Suprapubic skin (tissue), 4 donors: ENCODE data around the gene TIMM23. TPM values are rescaled to one million over a fixed set of nuclear protein-coding genes. Genes with fewer than 3 reads are reported as not detected.
"Not testable (repeated sequence)": the region's sequence is repeated elsewhere in the genome, so short reads cannot be mapped to it uniquely, and the experiment has no call there.

Experiments used
- DNase-seq, 2 donors: peaks; one replicate each; pipeline ENCODE4 v3.0.0-alpha.2; 2019; ENCODE audit warnings: low spot score in 2 of 2
- H3K27ac ChIP-seq: fragments of 200-600 bp; sonication (generic); one replicate; pipeline ENCODE4 v1.5.1; 2019
- H3K27me3 ChIP-seq: fragments of 200-600 bp; sonication (generic); one replicate; pipeline ENCODE4 v1.5.1; 2019
- H3K36me3 ChIP-seq: fragments of 200-600 bp; sonication (generic); one replicate; pipeline ENCODE4 v1.5.1; 2019
- H3K4me1 ChIP-seq: fragments of 200-600 bp; sonication (generic); one replicate; pipeline ENCODE4 v1.5.1; 2019
- H3K4me3 ChIP-seq: fragments of 200-600 bp; sonication (generic); one replicate; pipeline ENCODE4 v1.5.1; 2019; ENCODE audit warnings: mild to moderate bottlenecking
- H3K9me3 ChIP-seq: fragments of 200-600 bp; sonication (generic); one replicate; pipeline ENCODE4 v1.5.1; 2019
- EP300 ChIP-seq: sonication (generic); formaldehyde crosslinking; IDR thresholded peaks from one replicate; pipeline ENCODE4 v1.6.1; 2017; ENCODE audit warnings: antibody characterized with exemption
- POLR2A ChIP-seq, 2 donors: fragments of 450-650 bp; IDR thresholded peaks; one replicate each; pipeline ENCODE4 v1.6.1; 2017; ENCODE audit warnings: antibody characterized with exemption in 2 of 2, mild to moderate bottlenecking in 2 of 2, moderate library complexity in 2 of 2
- POLR2AphosphoS5 ChIP-seq, 3 donors: sonication (generic); formaldehyde crosslinking; IDR thresholded peaks; one replicate each; pipeline ENCODE4 v1.6.1; 2017; ENCODE audit warnings: antibody characterized with exemption in 3 of 3
- WGBS: methylation state at CpG from one replicate; pipeline ENCODE4 v1.1.5; 2018; 5-methylcytosine and 5-hydroxymethylcytosine counted together
- total RNA-seq, 4 donors: library from RNA; depleted of rRNA; stranded (reverse); fragments of >200 nt; gene quantifications; one replicate each; pipeline ENCODE4 v1.1.0, GENCODE V29; 2016
- TF ChIP-seq, protein P1 (sequence below), 2 donors: fragments of 200-600 bp in 1 of 2; fragments of 450-650 bp in 1 of 2; sonication (generic) in 1 of 2; IDR thresholded peaks; one replicate each; pipeline ENCODE4 v1.5.1; 2016 to 2019; ENCODE audit warnings: antibody characterized with exemption in 2 of 2, mild to moderate bottlenecking in 1 of 2, moderate library complexity in 1 of 2

The TIMM23 gene
- total RNA-seq, 4 donors from 2014 or later, result 35.3 to 72.3 (median 57.6) TPM

DNA sequence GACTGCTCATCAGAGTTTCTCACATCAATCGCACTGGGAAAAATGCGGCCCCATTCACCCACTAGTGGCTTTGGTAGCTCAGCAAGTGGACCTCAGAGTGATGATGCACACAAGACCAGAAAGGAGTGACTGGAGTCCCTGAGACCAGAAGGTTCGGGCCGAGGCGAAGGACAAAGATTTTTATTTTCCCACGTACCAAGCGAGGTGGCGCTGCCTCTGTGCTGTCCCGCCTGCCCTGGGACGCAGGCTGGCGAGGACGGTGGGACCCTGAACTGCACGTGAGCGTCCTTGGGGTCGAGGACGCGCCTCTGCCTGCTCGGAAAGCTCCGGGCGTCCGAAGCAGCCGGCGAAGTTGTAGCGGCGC lies 565 bp upstream of the TIMM23 start:
- H3K27ac ChIP-seq, result peak overlapping the region; percentile 71
- 0% methylated on average over 2 of the region's 25 CpGs for WGBS
- H3K4me1 ChIP-seq, result peaks cover 27% of the 10 kb centered on the region

GRCh38 chr10:45972813-45973169 lies 502 bp downstream of the TIMM23 start:
- not testable (repeated sequence) for H3K36me3 ChIP-seq, H3K27me3 ChIP-seq, DNase-seq, H3K9me3 ChIP-seq
- Histone ChIP-seq H3K4me1 (peaks cover 27% of the 10 kb centered on the region), H3K27ac (peak overlapping the region; percentile 3), H3K4me3 (peak overlapping the region; percentile 60)
- under 1% methylated on average over 10 of the region's 10 CpGs for WGBS

More for the DNA sequence above, 565 bp upstream of the TIMM23 start:
- not testable (repeated sequence) for H3K36me3 ChIP-seq, DNase-seq, H3K9me3 ChIP-seq, H3K27me3 ChIP-seq
- peak overlapping the region; percentile 60 for H3K4me3 ChIP-seq

DNA sequence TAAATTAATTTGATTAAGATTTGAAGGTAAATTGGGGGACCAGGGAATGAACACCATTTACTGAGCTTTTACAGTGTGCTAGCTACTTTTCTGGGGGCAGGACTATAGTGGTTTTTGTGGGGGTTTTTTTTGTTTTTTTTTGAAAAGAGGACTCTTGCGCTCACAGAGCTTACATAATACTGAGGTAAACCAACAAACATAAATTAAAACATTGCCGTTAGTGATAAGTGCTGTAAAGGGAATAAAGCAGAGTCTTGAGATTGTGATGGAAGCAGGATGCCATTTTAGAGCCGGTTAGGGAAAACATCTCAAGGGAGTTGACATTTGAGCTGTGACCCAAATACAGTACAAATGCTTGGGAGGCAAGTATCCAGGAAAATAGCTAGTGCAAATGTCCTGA lies 1.8 kb downstream of the TIMM23 start:
- not testable (repeated sequence) for H3K27me3 ChIP-seq, H3K9me3 ChIP-seq, H3K4me3 ChIP-seq, DNase-seq, H3K36me3 ChIP-seq, H3K27ac ChIP-seq
- whole genome bisulfite sequencing, result 55% methylated on average over 3 of the region's 3 CpGs
- H3K4me1 ChIP-seq, result peaks cover 27% of the 10 kb centered on the region

DNA sequence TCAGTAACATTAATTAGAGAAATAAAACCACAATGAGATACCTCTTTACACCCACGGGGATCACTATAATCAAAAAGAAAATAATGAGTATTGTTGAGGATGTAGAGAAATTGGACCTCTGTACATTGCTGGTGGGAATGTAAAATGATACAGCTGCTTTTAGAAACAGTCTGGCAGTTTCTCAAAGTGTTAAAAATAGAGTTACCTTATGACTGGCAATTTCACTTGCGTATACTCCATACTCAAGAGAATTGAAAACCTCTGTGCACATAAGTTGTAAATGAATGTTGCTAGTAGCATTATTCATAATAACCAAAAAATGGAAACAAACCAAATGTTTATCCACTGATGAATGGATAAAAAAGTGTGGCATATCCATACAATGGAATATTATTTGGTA lies 6.3 kb downstream of the TIMM23 start:
- H3K27ac ChIP-seq, DNase-seq: not testable (repeated sequence)
- WGBS, result 76% methylated on average over 1 of the region's 2 CpGs

DNA sequence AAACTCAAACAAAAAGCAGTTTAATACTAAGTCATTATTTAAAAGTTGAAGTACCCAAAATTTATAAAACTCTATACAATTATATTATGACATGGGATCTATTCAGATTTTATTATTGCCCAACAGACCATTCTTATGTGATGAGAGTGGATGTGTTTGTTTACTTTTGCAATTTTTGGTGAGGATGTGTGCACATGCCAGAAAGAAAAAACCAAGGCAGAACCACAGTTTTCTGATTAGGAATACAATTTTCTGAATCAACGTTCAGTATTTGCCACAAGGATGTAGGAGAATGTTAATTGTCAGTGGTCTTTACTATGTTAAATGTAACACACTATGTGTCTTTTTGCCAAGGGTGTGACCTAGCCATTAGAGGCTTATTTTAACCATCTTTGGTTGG lies 9.1 kb downstream of the TIMM23 start:
- H3K27ac ChIP-seq, H3K4me1 ChIP-seq, H3K4me3 ChIP-seq, H3K27me3 ChIP-seq, DNase-seq, H3K9me3 ChIP-seq: not testable (repeated sequence)
- WGBS, result 52% methylated on average over 1 of the region's 1 CpG
- peaks cover 21% of the 10 kb centered on the region for H3K36me3 ChIP-seq

More for the DNA sequence above, 6.3 kb downstream of the TIMM23 start:
- not testable (repeated sequence) for H3K4me3 ChIP-seq, H3K4me1 ChIP-seq, H3K9me3 ChIP-seq, H3K36me3 ChIP-seq, H3K27me3 ChIP-seq

DNA sequence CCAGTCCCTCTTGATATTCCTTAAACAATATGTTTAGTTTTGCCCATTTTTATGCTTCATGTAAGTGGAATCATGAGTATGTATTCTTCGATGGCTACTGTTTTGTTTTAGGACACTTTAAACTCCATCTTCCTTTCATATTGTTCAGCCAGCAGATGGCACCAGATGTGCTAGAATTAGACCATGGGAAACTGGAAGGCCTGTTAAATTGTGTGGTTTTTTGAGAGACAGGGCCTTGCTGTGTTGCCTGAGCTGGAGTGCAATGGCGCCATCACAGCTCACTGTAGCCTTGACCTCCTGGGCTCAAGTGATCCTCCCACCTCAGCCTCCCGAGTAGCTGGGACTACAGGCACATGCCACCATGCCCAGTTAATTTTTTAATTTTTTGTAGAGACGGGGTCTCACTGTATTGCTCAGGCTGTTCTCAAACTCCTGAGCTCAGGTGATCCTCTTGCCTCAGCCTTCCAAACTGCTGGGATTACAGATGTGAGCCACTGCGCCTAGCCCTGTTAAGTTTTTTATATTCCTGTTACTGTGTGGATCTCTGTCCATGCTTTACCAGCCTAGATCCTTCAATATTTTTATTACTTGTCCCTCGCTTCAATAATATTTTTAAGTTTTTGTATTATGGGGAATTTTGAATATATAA lies 11.4 kb downstream of the TIMM23 start:
- 75% methylated on average over 6 of the region's 6 CpGs for WGBS
- not testable (repeated sequence) for DNase-seq

GRCh38 chr10:45984473-45984872 lies 12.2 kb downstream of the TIMM23 start:
- not testable (repeated sequence) for H3K4me3 ChIP-seq, DNase-seq, H3K9me3 ChIP-seq, H3K27ac ChIP-seq, H3K27me3 ChIP-seq, H3K4me1 ChIP-seq
- WGBS, result 86% methylated on average over 2 of the region's 2 CpGs
- peaks cover 34% of the 10 kb centered on the region for H3K36me3 ChIP-seq

More for the DNA sequence above, 11.4 kb downstream of the TIMM23 start:
- H3K27me3 ChIP-seq, H3K4me3 ChIP-seq, H3K9me3 ChIP-seq, H3K27ac ChIP-seq, H3K4me1 ChIP-seq: not testable (repeated sequence)
- peaks cover 29% of the 10 kb centered on the region for H3K36me3 ChIP-seq

- H3K27ac ChIP-seq, H3K4me3 ChIP-seq, DNase-seq, H3K9me3 ChIP-seq, H3K27me3 ChIP-seq, H3K4me1 ChIP-seq: not testable (repeated sequence)
- WGBS, result 81% methylated on average over 3 of the region's 3 CpGs
- H3K36me3 ChIP-seq, result peaks cover 38% of the 10 kb centered on the region
Observed at GRCh38 chr10:45985590-45985989, 13.3 kb downstream of the TIMM23 start.

GRCh38 chr10:45997557-45997956 lies 25.3 kb downstream of the TIMM23 start:
- H3K36me3 ChIP-seq, result peaks cover 59% of the 10 kb centered on the region
- no peak overlapping the region for H3K27ac ChIP-seq
- no peaks in the 10 kb centered on the region for H3K9me3 ChIP-seq
- TF ChIP-seq EP300 (no peak), POLR2AphosphoS5 (IDR thresholded peaks at IDR 0.05) (no peak), POLR2A (IDR thresholded peaks at IDR 0.05) (no peak)
- TF ChIP-seq, protein P1, sequence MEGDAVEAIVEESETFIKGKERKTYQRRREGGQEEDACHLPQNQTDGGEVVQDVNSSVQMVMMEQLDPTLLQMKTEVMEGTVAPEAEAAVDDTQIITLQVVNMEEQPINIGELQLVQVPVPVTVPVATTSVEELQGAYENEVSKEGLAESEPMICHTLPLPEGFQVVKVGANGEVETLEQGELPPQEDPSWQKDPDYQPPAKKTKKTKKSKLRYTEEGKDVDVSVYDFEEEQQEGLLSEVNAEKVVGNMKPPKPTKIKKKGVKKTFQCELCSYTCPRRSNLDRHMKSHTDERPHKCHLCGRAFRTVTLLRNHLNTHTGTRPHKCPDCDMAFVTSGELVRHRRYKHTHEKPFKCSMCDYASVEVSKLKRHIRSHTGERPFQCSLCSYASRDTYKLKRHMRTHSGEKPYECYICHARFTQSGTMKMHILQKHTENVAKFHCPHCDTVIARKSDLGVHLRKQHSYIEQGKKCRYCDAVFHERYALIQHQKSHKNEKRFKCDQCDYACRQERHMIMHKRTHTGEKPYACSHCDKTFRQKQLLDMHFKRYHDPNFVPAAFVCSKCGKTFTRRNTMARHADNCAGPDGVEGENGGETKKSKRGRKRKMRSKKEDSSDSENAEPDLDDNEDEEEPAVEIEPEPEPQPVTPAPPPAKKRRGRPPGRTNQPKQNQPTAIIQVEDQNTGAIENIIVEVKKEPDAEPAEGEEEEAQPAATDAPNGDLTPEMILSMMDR (IDR thresholded peaks at IDR 0.05), result no peak
- no peak for DNase-seq
- H3K27me3 ChIP-seq, result no peaks in the 10 kb centered on the region
- no peaks in the 10 kb centered on the region for H3K4me1 ChIP-seq
- H3K4me3 ChIP-seq, result no peak overlapping the region
- WGBS, result 91% methylated on average over 4 of the region's 4 CpGs
